Common myeloid progenitor, CD34-positive (primary cell): ENCODE data around the gene CCDC9B.

Experiments used
- CTCF ChIA-PET: fragments of 350-600 bp; sonication (Branson Sonifier 250); formaldehyde crosslinking; loops from one replicate; lab custom pipeline; 2021; ENCODE audit warnings: antibody characterized with exemption; lab: Charles Lee
- POLR2A ChIA-PET: fragments of 350-600 bp; sonication (Branson Sonifier 250); formaldehyde crosslinking; loops from one replicate; lab custom pipeline; 2021; ENCODE audit warnings: antibody characterized with exemption; lab: Charles Lee
- DNase-seq, 3 donors: peaks; one replicate each; pipeline versions ENCODE4 v3.0.0 to v3.0.0-alpha.2; 2013
- H3K27ac ChIP-seq, 2 experiments: 1 replicate in 1 of 2; 2 replicates in 1 of 2; pipeline ENCODE4 v1.7.0; 2013; ENCODE audit warnings: inconsistent platforms in 2 of 2, low read length in 2 of 2, mild to moderate bottlenecking in 2 of 2, low read depth in 1 of 2, moderate library complexity in 1 of 2; ENCODE audit not compliant: severe bottlenecking in 2 of 2, insufficient read depth in 1 of 2, poor library complexity in 1 of 2
- H3K27me3 ChIP-seq, 5 experiments: replicated peaks in 2 of 5; 1 replicate in 3 of 5; 2 replicates in 2 of 5; pipeline versions ENCODE4 v1.6.1 to v1.7.0; 2013; ENCODE audit warnings: low read length in 4 of 5, mild to moderate bottlenecking in 2 of 5, moderate library complexity in 2 of 5, inconsistent platforms in 1 of 5; ENCODE audit not compliant: insufficient read depth in 5 of 5, control insufficient read depth in 4 of 5
- H3K36me3 ChIP-seq, 4 experiments: 1 replicate in 2 of 4; 2 replicates in 2 of 4; pipeline versions ENCODE4 v1.6.1 to v1.7.0; 2013; ENCODE audit warnings: low read length in 3 of 4, control low read depth in 1 of 4, mild to moderate bottlenecking in 1 of 4; ENCODE audit not compliant: control insufficient read depth in 4 of 4, insufficient read depth in 4 of 4
- H3K4me1 ChIP-seq, 4 experiments: 1 replicate in 3 of 4; 2 replicates in 1 of 4; pipeline versions ENCODE4 v1.6.1 to v1.7.1; 2013; ENCODE audit warnings: low read length in 3 of 4, mild to moderate bottlenecking in 3 of 4, control low read depth in 1 of 4, inconsistent platforms in 1 of 4, moderate library complexity in 1 of 4; ENCODE audit not compliant: control insufficient read depth in 4 of 4, insufficient read depth in 4 of 4; ENCODE audit errors: control extremely low read depth in 1 of 4
- H3K4me3 ChIP-seq, 7 experiments: 1 replicate in 4 of 7; 2 replicates in 3 of 7; pipeline versions ENCODE4 v1.5.1 to v1.7.0; 2013; ENCODE audit warnings: mild to moderate bottlenecking in 7 of 7, low read length in 6 of 7, moderate library complexity in 6 of 7, inconsistent platforms in 2 of 7, low read depth in 2 of 7, control low read depth in 1 of 7; ENCODE audit not compliant: insufficient read depth in 4 of 7, control insufficient read depth in 1 of 7; ENCODE audit errors: extremely low read depth in 1 of 7
- H3K9me3 ChIP-seq, 5 experiments: 1 replicate in 4 of 5; 2 replicates in 1 of 5; pipeline versions ENCODE4 v1.6.1 to v1.7.1; 2013; ENCODE audit warnings: low read length in 4 of 5, mild to moderate bottlenecking in 2 of 5, inconsistent platforms in 1 of 5, low read depth in 1 of 5, moderate library complexity in 1 of 5; ENCODE audit not compliant: control insufficient read depth in 4 of 5, insufficient read depth in 2 of 5; ENCODE audit errors: control extremely low read depth in 1 of 5
- WGBS: methylation state at CpG from one replicate; pipeline ENCODE4 v1.1.5; 2013; ENCODE audit not compliant: insufficient coverage; 5-methylcytosine and 5-hydroxymethylcytosine counted together

Gene CCDC9B

DNA sequence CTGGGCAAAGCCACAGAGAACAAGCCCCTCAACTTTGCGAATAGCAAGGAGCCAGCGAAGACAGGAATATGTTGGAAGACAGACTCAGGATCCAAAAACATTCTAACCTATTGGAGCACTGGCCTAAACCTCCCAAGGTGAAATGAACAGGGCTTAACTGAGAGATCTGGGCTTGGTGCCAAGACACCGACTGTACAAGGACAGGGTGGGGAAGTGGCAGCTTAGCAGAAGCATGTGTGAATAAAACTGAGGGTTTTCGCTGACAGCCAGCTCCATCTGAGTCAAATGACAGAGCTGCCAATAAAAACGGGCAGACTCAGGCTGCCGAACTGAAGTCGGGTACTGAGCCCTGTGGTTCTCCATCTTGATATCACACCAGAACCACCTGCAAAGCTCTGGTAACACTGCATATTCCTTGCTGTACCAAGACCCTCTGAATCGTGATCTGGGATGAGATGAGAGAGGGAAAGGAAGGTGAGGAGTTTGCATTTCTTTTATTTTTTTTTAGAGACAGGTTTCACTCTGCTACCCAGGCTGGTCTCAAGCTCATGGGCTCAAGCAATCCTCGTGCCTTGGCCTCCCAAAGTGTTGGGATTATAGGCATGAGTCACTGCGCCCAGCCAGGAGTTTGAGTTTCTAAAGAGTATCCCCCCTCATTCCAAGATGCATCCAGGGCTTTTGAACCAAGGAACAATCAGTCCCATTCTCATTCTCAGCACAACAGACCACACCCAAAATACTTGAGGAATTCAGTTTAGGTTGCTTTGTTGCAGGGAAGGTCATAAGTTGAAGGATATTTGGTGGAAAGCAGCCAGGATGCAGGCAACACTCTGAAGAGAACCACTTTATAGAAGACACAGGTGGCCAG is 27.0 kb downstream of the CCDC9B start:
- ChIA-PET CTCF (interaction anchor here (0.7 to 24.3 kb wide), 9 partner anchors 6 to 111 kb away, joined by 3 to 1099 read pairs (median 7); partner anchors contain the start of genes ANKRD63, CCDC9B and INAFM2), POLR2A (interaction anchor here (1.0 kb wide), 1 partner anchor 9 kb away, joined by 3 read pairs; no protein-coding TSS in a partner anchor)
- no peak overlapping the region for H3K27ac ChIP-seq
- WGBS, result 29% methylated on average over 7 of the region's 10 CpGs
- peaks cover 11 to 41% (median 41%) of the 10 kb centered on the region in 4 experiments for H3K4me1 ChIP-seq
- H3K4me3 ChIP-seq, result peak overlapping the region in 3 of 7 experiments; percentile 12 to 27 (median 19)
- peak; percentile 76 to 94 (median 93) for DNase-seq
- no peaks in the 10 kb centered on the region for H3K36me3 ChIP-seq
- H3K27me3 ChIP-seq, result no peaks in the 10 kb centered on the region
- no peaks in the 10 kb centered on the region for H3K9me3 ChIP-seq

DNA sequence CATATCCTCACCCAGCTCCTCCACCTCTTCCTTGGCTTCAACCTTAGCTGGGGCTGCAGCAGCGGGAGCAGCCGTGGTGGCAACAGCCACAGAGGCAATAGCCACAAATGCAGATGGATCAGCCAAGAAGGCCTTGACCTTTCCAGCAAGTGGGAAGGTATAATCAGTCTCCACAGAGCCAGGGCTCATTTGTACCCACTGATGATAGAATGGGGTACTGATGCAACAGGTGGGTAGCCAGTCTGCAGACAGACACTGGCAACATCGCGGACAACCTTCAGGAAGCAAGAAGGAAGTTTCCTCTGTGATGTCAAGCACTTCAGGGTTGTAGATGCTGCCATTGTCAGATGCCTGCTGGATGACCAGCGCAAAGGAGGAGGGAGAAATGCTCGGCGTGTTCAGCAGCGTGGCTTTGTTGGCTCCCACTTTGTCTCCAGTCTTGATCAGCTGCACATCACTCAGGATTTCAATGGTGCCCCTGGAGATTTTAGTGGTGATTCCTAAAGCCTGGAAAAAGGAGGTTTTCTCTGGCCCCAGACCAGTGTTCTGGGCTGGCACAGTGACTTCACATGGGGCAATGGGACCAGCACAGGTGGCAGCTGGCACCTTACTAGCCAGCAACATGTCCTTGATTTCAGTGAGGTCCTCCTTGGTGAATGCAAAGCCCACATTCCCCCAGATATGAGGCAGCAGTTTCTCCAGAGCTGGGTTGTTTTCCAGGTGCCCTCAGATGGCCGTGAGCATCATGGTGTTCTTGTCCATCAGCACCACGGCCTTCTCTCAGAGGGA is 28.2 kb downstream of the CCDC9B start:
- 98% methylated on average over 10 of the region's 10 CpGs for WGBS
- ChIA-PET POLR2A (interaction anchor here (0.7 kb wide), 1 partner anchor 74 kb away, joined by 5 read pairs; no protein-coding TSS in a partner anchor), CTCF (interaction anchor here (0.6 to 24.3 kb wide), 12 partner anchors 7 to 275 kb away, joined by 3 to 1099 read pairs (median 4); partner anchors contain the start of genes ANKRD63, CCDC9B and INAFM2)

DNA sequence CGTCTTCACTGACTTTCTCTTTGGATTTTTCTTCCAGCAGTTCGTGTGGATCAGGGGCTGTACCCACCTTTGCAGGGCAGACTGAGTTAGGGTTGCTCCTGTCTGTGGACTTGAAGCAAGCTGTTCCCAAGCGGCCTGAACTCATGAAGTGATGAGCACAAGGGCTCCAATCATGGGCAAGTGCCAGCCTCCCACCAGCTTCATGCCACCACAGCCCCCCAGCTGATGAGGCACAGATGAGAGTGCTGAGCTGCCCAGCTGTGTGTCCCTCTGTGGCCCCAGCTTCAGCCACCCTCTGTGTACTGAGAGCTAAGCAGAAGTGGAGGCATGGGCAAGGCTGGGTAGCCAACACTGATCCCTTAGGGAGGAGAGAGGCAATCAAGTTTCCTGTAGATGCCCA is 29.7 kb downstream of the CCDC9B start:
- DNase-seq, result no peak
- no peaks in the 10 kb centered on the region for H3K9me3 ChIP-seq
- 77% methylated on average over 3 of the region's 3 CpGs for WGBS
- peaks cover 10 to 65% (median 64%) of the 10 kb centered on the region in 4 experiments for H3K4me1 ChIP-seq
- H3K4me3 ChIP-seq, result no peak overlapping the region
- CTCF ChIA-PET, result interaction anchor here (0.7 to 24.3 kb wide), 9 partner anchors 8 to 94 kb away, joined by 3 to 1099 read pairs (median 35); partner anchors contain the start of genes ANKRD63, CCDC9B and INAFM2
- no peaks in the 10 kb centered on the region for H3K36me3 ChIP-seq
- no peak overlapping the region for H3K27ac ChIP-seq
- POLR2A ChIA-PET, result interaction anchor here (2.8 kb wide), 1 partner anchor 28 kb away, joined by 11 read pairs; the partner anchor contains the start of gene ANKRD63
- no peaks in the 10 kb centered on the region for H3K27me3 ChIP-seq

More for the DNA sequence above, 28.2 kb downstream of the CCDC9B start:
- no peak for DNase-seq
- peaks cover 11 to 51% (median 49%) of the 10 kb centered on the region in 4 experiments for H3K4me1 ChIP-seq
- H3K27me3 ChIP-seq, result no peaks in the 10 kb centered on the region
- no peaks in the 10 kb centered on the region for H3K36me3 ChIP-seq
- H3K9me3 ChIP-seq, result no peaks in the 10 kb centered on the region
- no peak overlapping the region for H3K4me3 ChIP-seq
- no peak overlapping the region for H3K27ac ChIP-seq

DNA sequence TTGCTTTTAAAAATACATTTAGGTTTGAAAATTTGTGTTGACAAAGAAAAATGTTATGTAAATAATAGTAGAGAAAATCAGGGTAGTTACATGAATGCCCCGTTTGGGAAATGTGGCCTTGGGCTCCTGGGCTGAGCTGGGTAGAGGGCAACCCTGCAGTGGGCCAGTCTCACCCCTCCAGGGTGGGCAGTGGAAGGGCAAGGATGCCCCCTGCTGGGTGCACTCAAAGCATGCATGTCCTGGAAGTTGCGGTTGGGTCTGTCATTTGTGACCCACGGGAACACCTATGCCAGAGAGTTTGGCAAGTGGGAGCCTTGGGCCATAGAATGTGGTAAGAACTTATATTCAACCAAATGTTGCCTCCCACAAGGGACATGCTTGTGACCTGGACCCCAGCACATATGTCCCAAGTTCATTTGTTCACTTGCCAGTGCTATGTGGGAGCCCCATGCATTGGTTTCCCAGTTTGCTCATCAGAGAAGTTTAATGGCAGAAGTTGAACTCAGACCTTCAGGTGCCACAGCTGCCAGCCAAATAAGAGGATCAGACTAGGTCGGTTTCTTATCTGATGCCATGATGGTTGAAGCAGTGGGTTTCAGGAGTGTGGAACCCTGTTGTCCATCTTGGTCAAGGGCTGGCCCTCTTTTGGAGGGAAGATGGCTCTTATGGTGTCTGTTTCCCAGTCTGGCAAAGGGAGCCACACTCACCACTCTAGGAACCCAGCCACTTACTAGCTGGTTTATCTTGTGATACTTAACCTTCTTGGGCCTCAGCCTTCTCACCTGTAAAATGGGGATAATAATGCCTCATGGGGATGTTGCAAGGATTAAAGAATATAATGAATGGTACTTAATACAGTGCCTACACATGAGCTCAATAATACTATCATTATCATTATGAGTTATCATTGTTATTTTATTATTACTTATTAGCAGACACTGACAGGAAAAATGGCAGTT is 30.5 kb downstream of the CCDC9B start:
- WGBS, result 5% methylated on average over 3 of the region's 4 CpGs
- peak; percentile 81 to 86 (median 85) for DNase-seq
- peaks cover 11 to 71% (median 69%) of the 10 kb centered on the region in 4 experiments for H3K4me1 ChIP-seq
- H3K27me3 ChIP-seq, result no peaks in the 10 kb centered on the region
- peaks cover 0 to 3% (median 0%) of the 10 kb centered on the region in 4 experiments for H3K36me3 ChIP-seq
- ChIA-PET CTCF (interaction anchor here (1.1 to 24.3 kb wide), 13 partner anchors 9 to 267 kb away, joined by 3 to 1099 read pairs (median 5); partner anchors contain the start of genes ANKRD63, CCDC9B and INAFM2), POLR2A (interaction anchor here (1.0 to 2.8 kb wide), 3 partner anchors 16 to 42 kb away, joined by 3 to 11 read pairs (median 3); partner anchors contain the start of gene ANKRD63)
- H3K9me3 ChIP-seq, result no peaks in the 10 kb centered on the region
- no peak overlapping the region for H3K4me3 ChIP-seq
- H3K27ac ChIP-seq, result no peak overlapping the region

- 36% methylated on average over 8 of the region's 8 CpGs for WGBS
- H3K9me3 ChIP-seq, result no peaks in the 10 kb centered on the region
- H3K4me1 ChIP-seq, result peaks cover 8 to 70% (median 65%) of the 10 kb centered on the region in 4 experiments
- peak overlapping the region in 5 of 7 experiments; percentile 11 to 87 (median 68) for H3K4me3 ChIP-seq
- H3K36me3 ChIP-seq, result peaks cover 0 to 6% (median 1%) of the 10 kb centered on the region in 4 experiments
- DNase-seq, result no peak
- CTCF ChIA-PET, result interaction anchor here (1.1 to 24.3 kb wide), 13 partner anchors 10 to 266 kb away, joined by 3 to 1099 read pairs (median 5); partner anchors contain the start of genes ANKRD63, CCDC9B and INAFM2
- POLR2A ChIA-PET, result interaction anchor here (0.9 to 2.8 kb wide), 6 partner anchors 17 to 41 kb away, joined by 3 to 11 read pairs (median 4); partner anchors contain the start of gene ANKRD63
- H3K27ac ChIP-seq, result peak overlapping the region in 1 of 2 experiments; percentile 37
- H3K27me3 ChIP-seq, result no peaks in the 10 kb centered on the region
These were observed 31.3 kb downstream of the CCDC9B start for GRCh38 chr15:40309344-40309862.
